NCI-H1436 treated with DMSO at 0.1 percent for 48 hours (cell line): ENCODE measurements around the gene GALNT16.
"Not testable (repeated sequence)": the region's sequence is repeated elsewhere in the genome, so short reads cannot be mapped to it uniquely, and the experiment has no call there.

Experiments
- DNase-seq: peaks from one replicate; lab custom pipeline; 2025; lab: John Stamatoyannopoulos, UW

The GALNT16 gene

GRCh38 chr14:69285661-69286255, 25.8 kb downstream of the GALNT16 start:
- no peak for DNase-seq

- DNase-seq, result no peak
These were observed 27.4 kb downstream of the GALNT16 start for GRCh38 chr14:69287098-69288010.

- DNase-seq, result no peak
These were observed 28.2 kb downstream of the GALNT16 start for GRCh38 chr14:69288011-69288771.

- DNase-seq, result no peak
These were observed 29.2 kb downstream of the GALNT16 start for GRCh38 chr14:69288956-69289705.

GRCh38 chr14:69289811-69290520, 30.0 kb downstream of the GALNT16 start:
- no peak for DNase-seq

- DNase-seq, result not testable (repeated sequence)
These were observed 30.9 kb downstream of the GALNT16 start for GRCh38 chr14:69290881-69291280.

- no peak for DNase-seq
These were observed 31.4 kb downstream of the GALNT16 start for GRCh38 chr14:69291396-69291795.

GRCh38 chr14:69291891-69292561, 32.1 kb downstream of the GALNT16 start:
- no peak for DNase-seq

GRCh38 chr14:69298131-69299071, 38.4 kb downstream of the GALNT16 start:
- DNase-seq, result no peak

- no peak for DNase-seq
These were observed 39.5 kb downstream of the GALNT16 start for GRCh38 chr14:69299286-69300035.

- no peak for DNase-seq
These were observed 40.8 kb downstream of the GALNT16 start for GRCh38 chr14:69300601-69301221.

- no peak for DNase-seq
These were observed 43.1 kb downstream of the GALNT16 start for GRCh38 chr14:69303086-69303485.

- DNase-seq, result no peak
These were observed 52.6 kb downstream of the GALNT16 start for GRCh38 chr14:69312608-69313007.

- DNase-seq, result no peak
These were observed 53.2 kb downstream of the GALNT16 start for GRCh38 chr14:69313176-69313575.

GRCh38 chr14:69314327-69314726, 54.4 kb downstream of the GALNT16 start:
- DNase-seq, result no peak

- no peak for DNase-seq
These were observed 55.3 kb downstream of the GALNT16 start for GRCh38 chr14:69315301-69315700.

GRCh38 chr14:69316449-69317101, 56.6 kb downstream of the GALNT16 start:
- DNase-seq, result no peak
